Neural crest cell (in vitro differentiated cells): Measurements from ENCODE around the gene PGAM1. TPM values are rescaled to one million over a fixed set of nuclear protein-coding genes. Genes with fewer than 3 reads are reported as not detected.
A peak's percentile ranks its signal among the peaks of the same experiment; 100 is the strongest.
"Not testable (repeated sequence)": the region's sequence is repeated elsewhere in the genome, so short reads cannot be mapped to it uniquely, and the experiment has no call there.

Experiments
- DNase-seq: peaks from one replicate; pipeline ENCODE4 v3.0.0; 2021; ENCODE audit warnings: low read depth, mixed read lengths, low spot score
- H3K27ac Mint-ChIP-seq: one replicate; pipeline ENCODE4 v1.8.0; 2021; ENCODE audit warnings: mild to moderate bottlenecking, mixed read lengths; ENCODE audit not compliant: unreplicated experiment
- H3K27me3 Mint-ChIP-seq: 2 replicates; pipeline ENCODE4 v1.8.0; 2021; ENCODE audit warnings: low read depth, mild to moderate bottlenecking, mixed read lengths
- H3K36me3 Mint-ChIP-seq: 2 replicates; pipeline ENCODE4 v1.8.0; 2021; ENCODE audit warnings: low read depth, mild to moderate bottlenecking, mixed read lengths
- H3K4me1 Mint-ChIP-seq: 2 replicates; pipeline ENCODE4 v1.8.0; 2021; ENCODE audit warnings: mixed read lengths
- H3K4me3 Mint-ChIP-seq: one replicate; pipeline ENCODE4 v1.8.0; 2021; ENCODE audit warnings: mild to moderate bottlenecking, mixed read lengths
- H3K9me3 Mint-ChIP-seq: 2 replicates; pipeline ENCODE4 v1.8.0; 2021; ENCODE audit warnings: mixed read lengths
- CTCF ChIP-seq: fragments of 200-600 bp; sonication (generic); conservative IDR thresholded peaks from 2 replicates; pipeline ENCODE4 v1.5.0; 2021; ENCODE audit warnings: antibody characterized with exemption, mild to moderate bottlenecking
- total RNA-seq: library from RNA; stranded (reverse); gene quantifications from 2 replicates; pipeline ENCODE4 v1.2.1, GENCODE V29; 2021

The PGAM1 gene
- total RNA-seq, 1 donor from 2014 or later: 313 TPM

GRCh38 chr10:97404044-97404443 is 21.9 kb upstream of the PGAM1 start:
- Mint-ChIP-seq H3K36me3 (no peaks in the 10 kb centered on the region), H3K4me1 (peaks cover 25% of the 10 kb centered on the region), H3K27ac (no peak overlapping the region), H3K9me3 (no peaks in the 10 kb centered on the region), H3K27me3 (no peaks in the 10 kb centered on the region), H3K4me3 (no peak overlapping the region)
- no peak for DNase-seq
- no peak for TF ChIP-seq CTCF

GRCh38 chr10:97406064-97406463 is 19.9 kb upstream of the PGAM1 start:
- Mint-ChIP-seq H3K4me1 (peaks cover 15% of the 10 kb centered on the region), H3K9me3 (no peaks in the 10 kb centered on the region), H3K36me3 (no peaks in the 10 kb centered on the region), H3K27ac (no peak overlapping the region), H3K4me3 (no peak overlapping the region), H3K27me3 (no peaks in the 10 kb centered on the region)
- TF ChIP-seq CTCF: no peak
- DNase-seq: no peak

- H3K4me1 Mint-ChIP-seq: peaks cover 11% of the 10 kb centered on the region
- not testable (repeated sequence) for DNase-seq, H3K9me3 Mint-ChIP-seq, H3K27me3 Mint-ChIP-seq, H3K36me3 Mint-ChIP-seq, H3K4me3 Mint-ChIP-seq, H3K27ac Mint-ChIP-seq
These were observed 19.5 kb upstream of the PGAM1 start for GRCh38 chr10:97406483-97406882.

GRCh38 chr10:97407211-97407951 is 18.6 kb upstream of the PGAM1 start:
- no peaks in the 10 kb centered on the region for H3K36me3 Mint-ChIP-seq
- peak overlapping the region; percentile 0 for H3K27ac Mint-ChIP-seq
- peak; percentile 89 for TF ChIP-seq CTCF
- DNase-seq: peak; percentile 49
- peak overlapping the region; percentile 35 for H3K4me3 Mint-ChIP-seq
- no peaks in the 10 kb centered on the region for H3K9me3 Mint-ChIP-seq
- peaks cover 10% of the 10 kb centered on the region for H3K4me1 Mint-ChIP-seq
- H3K27me3 Mint-ChIP-seq: no peaks in the 10 kb centered on the region

- Mint-ChIP-seq H3K4me1 (peaks cover 10% of the 10 kb centered on the region), H3K9me3 (no peaks in the 10 kb centered on the region), H3K36me3 (no peaks in the 10 kb centered on the region), H3K27ac (no peak overlapping the region), H3K27me3 (no peaks in the 10 kb centered on the region), H3K4me3 (no peak overlapping the region)
- no peak for DNase-seq
- no peak for TF ChIP-seq CTCF
These were observed 18.1 kb upstream of the PGAM1 start for GRCh38 chr10:97407952-97408248.

GRCh38 chr10:97408496-97408992 is 17.4 kb upstream of the PGAM1 start:
- Mint-ChIP-seq H3K36me3 (no peaks in the 10 kb centered on the region), H3K27ac (no peak overlapping the region), H3K9me3 (no peaks in the 10 kb centered on the region), H3K27me3 (no peaks in the 10 kb centered on the region), H3K4me3 (no peak overlapping the region), H3K4me1 (peaks cover 10% of the 10 kb centered on the region)
- no peak for TF ChIP-seq CTCF
- DNase-seq: no peak
